Middle frontal gyrus (tissue), 1 donor: ENCODE results near the gene ZNF880.
"Not testable (repeated sequence)": the region's sequence is repeated elsewhere in the genome, so short reads cannot be mapped to it uniquely, and the experiment has no call there.

ENCODE experiments used
- DNase-seq: peaks from one replicate; pipeline ENCODE4 v3.0.0-alpha.2; 2015; ENCODE audit warnings: low spot score; ENCODE audit errors: extremely low spot score

The ZNF880 gene

GRCh38 chr19:52369559-52370340, at the start of gene ZNF880:
TSS of gene ZNF880 (plus strand) at chr19:52369923. CDS start at chr19:52369966, 43 bp downstream.
- DNase-seq: peak; percentile 86

GRCh38 chr19:52322429-52322828, 47.3 kb upstream of the ZNF880 start:
- no peak for DNase-seq

GRCh38 chr19:52331757-52332156, 38.0 kb upstream of the ZNF880 start:
- DNase-seq: no peak

- DNase-seq: no peak
These were observed 34.0 kb upstream of the ZNF880 start for GRCh38 chr19:52335768-52336116.

GRCh38 chr19:52336117-52336790, 33.5 kb upstream of the ZNF880 start, which contains the start of gene ZNF610:
TSS of gene ZNF610 (plus strand) at chr19:52336243. CDS start at chr19:52349173, 12,930 bp downstream.
- peak; percentile 83 for DNase-seq

- no peak for DNase-seq
These were observed 32.8 kb upstream of the ZNF880 start for GRCh38 chr19:52336791-52337381.

GRCh38 chr19:52339022-52339421, 30.7 kb upstream of the ZNF880 start:
- DNase-seq: not testable (repeated sequence)

- DNase-seq: no peak
These were observed 26.2 kb upstream of the ZNF880 start for GRCh38 chr19:52343548-52343947.

- no peak for DNase-seq
These were observed 24.6 kb upstream of the ZNF880 start for GRCh38 chr19:52345162-52345561.

GRCh38 chr19:52351512-52351911, 18.2 kb upstream of the ZNF880 start:
- DNase-seq: no peak

- no peak for DNase-seq
These were observed 3.3 kb upstream of the ZNF880 start for GRCh38 chr19:52366414-52366824.

GRCh38 chr19:52370341-52370710, 603 bp downstream of the ZNF880 start:
- no peak for DNase-seq

GRCh38 chr19:52391135-52391534, 21.4 kb downstream of the ZNF880 start:
- DNase-seq: no peak

GRCh38 chr19:52397310-52398080, 27.8 kb downstream of the ZNF880 start, which contains the start of gene ZNF528:
TSS of gene ZNF528 (plus strand) at chr19:52397849. CDS start at chr19:52402014, 4,165 bp downstream.
- DNase-seq: peak; percentile 92

- DNase-seq: no peak
These were observed 28.3 kb downstream of the ZNF880 start for GRCh38 chr19:52398081-52398441.

GRCh38 chr19:52410276-52410675, 40.6 kb downstream of the ZNF880 start:
- no peak for DNase-seq

GRCh38 chr19:52415711-52416110, 46.0 kb downstream of the ZNF880 start:
- no peak for DNase-seq

GRCh38 chr19:52428937-52429336, 59.2 kb downstream of the ZNF880 start, which contains the start of gene ZNF534:
TSS of gene ZNF534 (plus strand) at chr19:52429148. CDS start at chr19:52431475, 2,327 bp downstream.
- no peak for DNase-seq
